GM23338 (cell line): ENCODE data around the gene TEX44.

Source experiments
- CREB1 ChIP-seq: fragments of 250-450 bp; sonication (Bioruptor Pico); IDR thresholded peaks from 2 replicates; pipeline ENCODE4 v1.5.0; 2020; ENCODE audit warnings: low read depth, mild to moderate bottlenecking, moderate library complexity
- CTCF ChIP-seq, 2 experiments: fragments of 200-600 bp in 1 of 2; sonication (generic) in 1 of 2; conservative IDR thresholded peaks; 2 replicates each; pipeline versions ENCODE4 v1.5.1 to v1.6.1; 2016 to 2017; ENCODE audit warnings: antibody characterized with exemption in 2 of 2, low read depth in 2 of 2, mild to moderate bottlenecking in 2 of 2, moderate library complexity in 1 of 2
- ETS1 ChIP-seq: IDR thresholded peaks from 2 replicates; pipeline ENCODE4 v1.6.1; 2016; ENCODE audit warnings: antibody characterized with exemption
- EZH2 ChIP-seq: fragments of 200-600 bp; sonication (generic); IDR thresholded peaks from one replicate; pipeline ENCODE4 v1.8.0; 2017; ENCODE audit warnings: antibody characterized with exemption, mild to moderate bottlenecking, low read depth; ENCODE audit not compliant: unreplicated experiment
- EZH2phosphoT487 ChIP-seq: fragments of 200-600 bp; sonication (generic); IDR thresholded peaks from one replicate; pipeline ENCODE4 v1.8.1; 2018; ENCODE audit warnings: antibody characterized with exemption; ENCODE audit not compliant: unreplicated experiment
- JUNB ChIP-seq: IDR thresholded peaks from one replicate; pipeline ENCODE4 v1.6.1; 2016; ENCODE audit warnings: antibody characterized with exemption; ENCODE audit not compliant: unreplicated experiment
- NANOG ChIP-seq: IDR thresholded peaks from 2 replicates; pipeline ENCODE4 v1.6.1; 2016; ENCODE audit warnings: antibody characterized with exemption, borderline replicate concordance
- POLR2AphosphoS5 ChIP-seq: IDR thresholded peaks from 2 replicates; pipeline ENCODE4 v1.6.1; 2016; ENCODE audit warnings: antibody characterized with exemption, low read depth
- REST ChIP-seq: IDR thresholded peaks from one replicate; pipeline ENCODE4 v1.6.1; 2018; ENCODE audit warnings: antibody characterized with exemption; ENCODE audit not compliant: unreplicated experiment
- STAT1 ChIP-seq: IDR thresholded peaks from one replicate; pipeline ENCODE4 v1.6.1; 2016; ENCODE audit warnings: antibody characterized with exemption; ENCODE audit not compliant: unreplicated experiment
- ZNF331 ChIP-seq: fragments of 250-450 bp; sonication (Bioruptor Pico); IDR thresholded peaks from 2 replicates; pipeline ENCODE4 v1.5.0; 2020; ENCODE audit warnings: low read depth, mild to moderate bottlenecking, moderate library complexity

GRCh38 chr2:231554748-231555545, 37.7 kb upstream of the TEX44 start:
- TF ChIP-seq CTCF (conservative IDR thresholded peaks at IDR 0.05; ENCODE audit: low read depth in 2 of 2) (no peak), POLR2AphosphoS5 (no peak), CREB1 (CRISPR knock-in tag) (no peak), EZH2 (no peak), EZH2phosphoT487 (no peak), REST (no peak), JUNB (no peak), NANOG (no peak), ETS1 (no peak), STAT1 (no peak), ZNF331 (CRISPR knock-in tag) (no peak)
